H54 (cell line): ENCODE results near the gene DLK1.

Experiments
- DNase-seq: peaks from one replicate; pipeline ENCODE4 v3.0.0; 2011; ENCODE audit warnings: low spot score, mixed read lengths; ENCODE audit not compliant: insufficient read length
- FAIRE-seq: peaks from 3 replicates; lab custom pipeline; 2011; peaks lifted over from hg19 to GRCh38; lab: Jason Lieb, UNC
- POLR2A ChIP-seq: IDR thresholded peaks from 2 replicates; pipeline ENCODE4 v1.6.1; 2011; ENCODE audit warnings: low read depth, mild to moderate bottlenecking, low read length

DLK1 gene

DNA sequence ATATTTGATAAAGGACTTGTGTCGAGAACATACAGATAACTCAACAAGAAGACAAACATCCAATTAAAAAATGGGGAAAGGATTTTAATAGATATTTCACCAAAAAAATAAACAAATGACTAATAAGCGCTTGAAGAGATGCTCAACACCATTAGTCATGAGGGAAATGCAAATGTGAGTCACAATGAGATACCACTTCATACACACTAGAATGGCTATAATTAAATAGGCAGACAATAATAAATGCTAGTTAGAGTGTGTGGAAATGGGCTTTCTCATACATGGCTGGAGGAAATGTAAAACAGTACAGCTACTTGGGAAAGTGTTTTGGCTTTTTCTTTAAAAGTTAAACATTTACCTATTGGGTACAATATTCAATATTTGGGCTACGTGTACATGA lies 34.8 kb downstream of the DLK1 start:
- TF ChIP-seq POLR2A = no peak
- peak; percentile 36 for FAIRE-seq
- DNase-seq = no peak

- no peak for TF ChIP-seq POLR2A
- FAIRE-seq (no peak), DNase-seq (no peak)
Observed at GRCh38 chr14:100762089-100762515, 35.4 kb downstream of the DLK1 start.

GRCh38 chr14:100762901-100763300 lies 36.2 kb downstream of the DLK1 start:
- FAIRE-seq (no peak), DNase-seq (no peak)
- TF ChIP-seq POLR2A = no peak

DNA sequence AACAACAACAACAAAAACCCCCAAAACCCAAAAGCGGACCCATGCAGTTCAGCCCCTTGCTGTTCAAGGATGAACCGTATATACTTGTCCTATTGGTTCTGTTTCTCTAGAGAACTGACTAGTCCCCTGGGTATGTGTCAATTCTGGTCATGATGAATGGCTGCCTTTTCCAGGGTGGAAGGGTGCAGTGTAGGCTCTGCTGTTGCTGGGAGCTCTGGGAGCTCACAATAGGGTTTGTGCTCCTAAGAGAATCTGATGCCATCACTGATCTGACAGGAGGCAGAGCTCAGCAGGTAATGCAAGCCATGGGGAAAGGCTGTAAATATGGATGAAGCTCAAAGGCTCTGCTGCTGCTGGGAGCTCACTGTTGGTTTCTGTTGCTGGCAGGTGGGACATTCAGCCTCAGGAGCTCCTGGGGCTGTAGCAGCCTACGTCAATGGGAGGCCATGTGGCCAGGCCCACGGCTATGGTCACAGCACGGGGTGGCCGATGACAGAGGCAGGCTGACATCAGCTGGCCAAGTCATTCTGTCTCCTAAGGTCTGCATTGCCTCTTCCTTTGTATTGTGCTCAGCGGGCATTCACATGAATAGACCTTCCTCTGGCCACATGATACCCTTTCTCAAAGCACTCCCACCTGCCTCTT lies 37.9 kb downstream of the DLK1 start:
- no peak for FAIRE-seq
- no peak for TF ChIP-seq POLR2A
- no peak for DNase-seq

DNA sequence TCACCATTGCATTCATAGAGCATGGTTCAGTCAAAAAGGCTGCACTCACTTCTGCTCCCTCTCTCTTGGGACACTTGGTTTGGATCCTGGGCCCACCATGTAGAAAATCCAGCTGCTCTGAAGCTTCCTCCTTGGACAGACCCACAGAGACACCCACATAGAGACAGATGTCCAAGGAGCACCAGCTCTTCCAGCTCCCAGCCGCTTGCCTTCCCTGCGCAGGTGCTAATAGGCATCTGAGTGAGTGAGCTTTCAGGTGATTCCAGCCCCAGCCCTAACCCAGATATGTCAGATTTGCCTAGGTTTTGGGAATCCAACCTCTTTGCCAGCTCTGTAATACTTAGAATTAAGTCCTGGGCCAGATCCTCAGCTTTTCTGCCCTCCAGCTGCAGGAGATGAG lies 38.6 kb downstream of the DLK1 start:
- DNase-seq = no peak
- FAIRE-seq = no peak
- TF ChIP-seq POLR2A = no peak

GRCh38 chr14:100765991-100766390 lies 39.3 kb downstream of the DLK1 start:
- TF ChIP-seq POLR2A = no peak
- DNase-seq (no peak), FAIRE-seq (no peak)

DNA sequence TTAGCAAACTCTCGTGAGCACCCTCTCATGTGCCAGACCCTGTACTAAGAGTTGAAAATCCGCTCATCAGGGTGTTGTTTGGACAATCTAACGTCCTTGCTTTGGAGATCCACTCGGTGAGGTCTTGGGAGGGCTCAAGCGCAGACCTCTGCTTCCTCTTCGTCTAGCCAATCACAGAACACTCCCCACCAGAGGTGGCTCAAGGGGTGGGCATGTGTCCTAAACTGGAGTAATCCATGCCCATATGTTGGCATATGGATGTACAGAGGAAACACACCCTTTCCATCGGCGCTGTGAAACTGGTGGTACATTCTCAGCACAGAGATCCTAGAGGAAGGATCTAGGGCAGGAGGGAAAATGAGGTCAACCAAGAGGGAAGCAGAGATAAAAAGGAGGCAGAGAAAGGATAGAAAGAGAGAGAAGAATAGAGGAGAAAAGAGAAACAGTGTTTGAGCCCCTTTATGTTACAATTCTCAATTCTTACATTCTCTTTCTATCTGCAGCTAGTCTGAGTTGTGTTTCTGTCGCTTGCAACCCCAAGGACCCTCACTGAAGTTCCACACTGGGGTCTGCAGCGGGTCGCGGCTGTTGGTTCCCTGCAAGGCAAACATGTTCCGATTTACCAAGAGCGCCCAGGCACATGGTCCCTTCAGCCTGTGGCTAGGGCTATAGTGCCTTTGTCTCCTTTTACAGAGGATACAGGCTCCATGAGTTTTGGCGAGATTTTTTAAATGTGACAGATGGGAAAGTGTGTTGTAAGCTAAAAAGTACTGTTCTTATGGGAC lies 40.5 kb downstream of the DLK1 start:
- TF ChIP-seq POLR2A = no peak
- DNase-seq (no peak), FAIRE-seq (no peak)

GRCh38 chr14:100767788-100768536 lies 41.3 kb downstream of the DLK1 start:
- DNase-seq = no peak
- no peak for FAIRE-seq
- no peak for TF ChIP-seq POLR2A

DNA sequence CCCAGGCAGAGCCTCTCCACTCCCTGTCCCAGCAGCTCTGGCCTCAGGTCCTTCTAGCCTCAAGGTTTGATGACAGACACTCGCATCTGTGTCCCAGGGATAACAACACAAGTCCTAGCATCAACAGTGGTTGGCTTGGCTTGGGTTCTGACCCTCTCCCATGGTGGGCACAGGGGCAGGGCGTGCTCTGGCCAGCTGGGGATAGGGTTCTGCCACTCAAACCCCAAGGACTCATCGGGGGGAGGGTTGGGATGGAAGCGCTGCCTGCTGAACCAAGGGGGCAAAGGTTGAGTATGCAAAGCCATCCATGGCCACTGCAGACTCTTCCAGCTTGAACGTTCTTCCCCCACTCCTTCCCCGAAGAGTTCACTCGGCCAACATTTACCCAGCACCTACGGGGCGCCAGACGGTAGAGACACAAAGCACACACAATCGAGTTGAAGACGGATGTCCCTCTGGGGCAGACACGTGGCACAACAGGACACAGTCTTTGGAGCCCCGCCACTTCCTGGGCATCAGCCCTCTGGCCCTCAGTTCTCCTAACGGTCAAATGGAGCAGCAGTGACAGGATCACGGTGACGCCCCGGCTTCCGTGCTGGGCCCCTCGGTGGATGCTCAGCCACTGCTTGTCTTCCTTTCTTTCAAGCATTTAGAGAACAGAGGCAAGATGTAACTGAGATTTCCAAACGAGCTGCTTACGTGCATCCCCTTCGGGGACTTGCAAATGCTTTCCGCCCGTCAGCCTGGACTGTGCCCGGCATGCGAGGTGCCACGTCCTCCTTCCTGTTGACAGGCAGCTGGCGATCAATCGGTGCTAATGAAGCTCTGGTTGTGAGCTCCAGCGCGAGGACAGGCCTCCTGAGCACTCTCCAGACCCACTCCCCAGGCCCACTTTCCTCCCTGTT lies 42.6 kb downstream of the DLK1 start:
- TF ChIP-seq POLR2A = no peak
- FAIRE-seq (no peak), DNase-seq (no peak)

DNA sequence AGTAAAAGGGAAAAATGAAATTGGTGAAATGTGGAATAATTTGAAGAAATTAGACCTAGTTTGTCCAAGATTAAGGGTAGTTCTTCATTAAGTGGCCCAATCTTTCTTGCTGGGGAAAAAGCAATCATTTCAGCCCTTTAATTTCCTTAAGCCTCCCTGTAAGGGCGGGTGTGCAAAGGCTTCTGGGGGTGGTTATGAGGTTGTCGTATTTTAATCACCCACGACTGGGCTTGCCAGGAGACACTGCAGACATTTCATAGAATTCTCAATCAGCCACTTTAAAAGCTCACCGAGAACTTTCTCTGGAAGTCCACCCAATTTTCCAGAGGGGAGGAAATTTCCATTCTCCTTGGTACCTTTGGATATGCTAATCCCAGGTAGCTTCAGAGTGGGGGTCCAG lies 43.4 kb downstream of the DLK1 start:
- no peak for TF ChIP-seq POLR2A
- FAIRE-seq = no peak
- DNase-seq = no peak

- TF ChIP-seq POLR2A = no peak
- no peak for DNase-seq
- no peak for FAIRE-seq
Observed at GRCh38 chr14:100770605-100771120, 44.0 kb downstream of the DLK1 start.

- TF ChIP-seq POLR2A = no peak
- no peak for DNase-seq
- no peak for FAIRE-seq
Observed at GRCh38 chr14:100771121-100771800, 44.6 kb downstream of the DLK1 start.
